ENCODE data around the gene SESN1. TPM values are rescaled to one million over a fixed set of nuclear protein-coding genes. Genes with fewer than 3 reads are reported as not detected.

The SESN1 gene
- total and polyA plus RNA-seq, 9 of the 15 experiments (the other 6 are each of a cell fraction or from before 2014, with no cell fraction given) = 3.1 to 13.0 (median 7.4) TPM

DNA sequence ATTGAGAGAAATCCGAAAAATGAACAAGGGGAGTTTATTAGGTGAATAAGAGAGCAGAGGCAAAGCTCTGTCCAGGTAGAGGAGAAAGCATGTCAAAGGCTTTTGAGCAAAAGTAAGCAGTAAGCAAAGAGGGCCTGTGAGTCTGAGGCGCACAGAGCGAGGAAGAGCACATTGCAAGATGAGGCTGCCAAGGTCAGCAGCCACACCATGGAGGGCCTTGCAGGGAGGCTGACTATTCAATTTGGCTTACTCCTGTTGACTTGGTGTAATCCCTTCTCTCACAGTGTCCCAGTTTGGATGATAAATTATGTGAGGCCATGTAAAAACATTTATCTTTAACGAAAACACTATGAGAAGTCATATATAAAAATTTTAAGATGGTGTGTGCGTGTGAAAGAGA lies 32.4 kb downstream of the SESN1 start:
- ATAC-seq (no peak; the same call in 1 of the 3 replicates), FAIRE-seq (no peak), DNase-seq (ENCODE audit: extremely low read depth in 1 of 4, low spot score in 3 of 4) (no peak)
- POLR2A ChIA-PET = interaction anchor here (1.5 kb wide), 1 partner anchor 9 kb away, joined by 4 read pairs; no protein-coding TSS in a partner anchor
- WGBS (ENCODE audit: insufficient coverage, low coverage, missing lambda C conversion rate) = 49% methylated on average over 5 of the region's 5 CpGs
- Histone ChIP-seq H2AFZ (ENCODE audit: low read depth, low read length) (no peak overlapping the region), H3K27ac (ENCODE audit: extremely low read depth, low read depth, low read length) (no peak overlapping the region), H3K4me3 (no peak overlapping the region), H4K20me1 (replicated peaks; ENCODE audit: control insufficient read depth, insufficient read depth, low read length) (no peaks in the 10 kb centered on the region), H3K4me1 (replicated peaks in 1 of 2; ENCODE audit: control insufficient read depth in 2 of 2, insufficient read depth in 2 of 2, low read length in 2 of 2) (no peaks in the 10 kb centered on the region; a peak in 1 of 5 replicates), H3K27me3 (ENCODE audit: control insufficient read depth in 2 of 2, insufficient read depth in 2 of 2, low read length in 2 of 2) (no peaks in the 10 kb centered on the region), H3K9me3 (replicated peaks; ENCODE audit: control insufficient read depth, insufficient read depth, low read depth, low read length) (no peaks in the 10 kb centered on the region), H3K36me3 (ENCODE audit: control insufficient read depth, insufficient read depth, low read length) (no peaks in the 10 kb centered on the region), H3K9me1 (ENCODE audit: control insufficient read depth, insufficient read depth, low read length) (no peaks in the 10 kb centered on the region), H3K9ac (ENCODE audit: insufficient read depth in 1 of 2, low read depth in 2 of 2, low read length in 2 of 2) (no peak overlapping the region), H3K4me2 (ENCODE audit: insufficient read depth, low read length) (no peak overlapping the region), H3K79me2 (ENCODE audit: control insufficient read depth, insufficient read depth, low read length) (no peaks in the 10 kb centered on the region)
- in situ Hi-C loops (cut with MboI) (loop anchor here (25.0 kb wide), 1 partner anchor 150 kb away; no protein-coding TSS in a partner anchor), intact Hi-C loops (cut with micrococcal nuclease) (no loop called here)
- BruUV-seq (replicated peaks) = no TSS peak
- CTCF ChIA-PET (ENCODE audit: low intra/inter-chr PET ratio) = no interaction called here
- no peak for TF ChIP-seq ZNF589 (CRISPR knock-in tag; IDR thresholded peaks at IDR 0.05; ENCODE audit: low read depth)
- TF ChIP-seq ZNF12 (CRISPR knock-in tag; IDR thresholded peaks at IDR 0.05) = no peak
- TF ChIP-seq SMAD2 (IDR thresholded peaks at IDR 0.05; ENCODE audit: low read depth, low read length) = no peak
- no peak for TF ChIP-seq ZNF444 (CRISPR knock-in tag; IDR thresholded peaks at IDR 0.05)
- TF ChIP-seq, protein P1, sequence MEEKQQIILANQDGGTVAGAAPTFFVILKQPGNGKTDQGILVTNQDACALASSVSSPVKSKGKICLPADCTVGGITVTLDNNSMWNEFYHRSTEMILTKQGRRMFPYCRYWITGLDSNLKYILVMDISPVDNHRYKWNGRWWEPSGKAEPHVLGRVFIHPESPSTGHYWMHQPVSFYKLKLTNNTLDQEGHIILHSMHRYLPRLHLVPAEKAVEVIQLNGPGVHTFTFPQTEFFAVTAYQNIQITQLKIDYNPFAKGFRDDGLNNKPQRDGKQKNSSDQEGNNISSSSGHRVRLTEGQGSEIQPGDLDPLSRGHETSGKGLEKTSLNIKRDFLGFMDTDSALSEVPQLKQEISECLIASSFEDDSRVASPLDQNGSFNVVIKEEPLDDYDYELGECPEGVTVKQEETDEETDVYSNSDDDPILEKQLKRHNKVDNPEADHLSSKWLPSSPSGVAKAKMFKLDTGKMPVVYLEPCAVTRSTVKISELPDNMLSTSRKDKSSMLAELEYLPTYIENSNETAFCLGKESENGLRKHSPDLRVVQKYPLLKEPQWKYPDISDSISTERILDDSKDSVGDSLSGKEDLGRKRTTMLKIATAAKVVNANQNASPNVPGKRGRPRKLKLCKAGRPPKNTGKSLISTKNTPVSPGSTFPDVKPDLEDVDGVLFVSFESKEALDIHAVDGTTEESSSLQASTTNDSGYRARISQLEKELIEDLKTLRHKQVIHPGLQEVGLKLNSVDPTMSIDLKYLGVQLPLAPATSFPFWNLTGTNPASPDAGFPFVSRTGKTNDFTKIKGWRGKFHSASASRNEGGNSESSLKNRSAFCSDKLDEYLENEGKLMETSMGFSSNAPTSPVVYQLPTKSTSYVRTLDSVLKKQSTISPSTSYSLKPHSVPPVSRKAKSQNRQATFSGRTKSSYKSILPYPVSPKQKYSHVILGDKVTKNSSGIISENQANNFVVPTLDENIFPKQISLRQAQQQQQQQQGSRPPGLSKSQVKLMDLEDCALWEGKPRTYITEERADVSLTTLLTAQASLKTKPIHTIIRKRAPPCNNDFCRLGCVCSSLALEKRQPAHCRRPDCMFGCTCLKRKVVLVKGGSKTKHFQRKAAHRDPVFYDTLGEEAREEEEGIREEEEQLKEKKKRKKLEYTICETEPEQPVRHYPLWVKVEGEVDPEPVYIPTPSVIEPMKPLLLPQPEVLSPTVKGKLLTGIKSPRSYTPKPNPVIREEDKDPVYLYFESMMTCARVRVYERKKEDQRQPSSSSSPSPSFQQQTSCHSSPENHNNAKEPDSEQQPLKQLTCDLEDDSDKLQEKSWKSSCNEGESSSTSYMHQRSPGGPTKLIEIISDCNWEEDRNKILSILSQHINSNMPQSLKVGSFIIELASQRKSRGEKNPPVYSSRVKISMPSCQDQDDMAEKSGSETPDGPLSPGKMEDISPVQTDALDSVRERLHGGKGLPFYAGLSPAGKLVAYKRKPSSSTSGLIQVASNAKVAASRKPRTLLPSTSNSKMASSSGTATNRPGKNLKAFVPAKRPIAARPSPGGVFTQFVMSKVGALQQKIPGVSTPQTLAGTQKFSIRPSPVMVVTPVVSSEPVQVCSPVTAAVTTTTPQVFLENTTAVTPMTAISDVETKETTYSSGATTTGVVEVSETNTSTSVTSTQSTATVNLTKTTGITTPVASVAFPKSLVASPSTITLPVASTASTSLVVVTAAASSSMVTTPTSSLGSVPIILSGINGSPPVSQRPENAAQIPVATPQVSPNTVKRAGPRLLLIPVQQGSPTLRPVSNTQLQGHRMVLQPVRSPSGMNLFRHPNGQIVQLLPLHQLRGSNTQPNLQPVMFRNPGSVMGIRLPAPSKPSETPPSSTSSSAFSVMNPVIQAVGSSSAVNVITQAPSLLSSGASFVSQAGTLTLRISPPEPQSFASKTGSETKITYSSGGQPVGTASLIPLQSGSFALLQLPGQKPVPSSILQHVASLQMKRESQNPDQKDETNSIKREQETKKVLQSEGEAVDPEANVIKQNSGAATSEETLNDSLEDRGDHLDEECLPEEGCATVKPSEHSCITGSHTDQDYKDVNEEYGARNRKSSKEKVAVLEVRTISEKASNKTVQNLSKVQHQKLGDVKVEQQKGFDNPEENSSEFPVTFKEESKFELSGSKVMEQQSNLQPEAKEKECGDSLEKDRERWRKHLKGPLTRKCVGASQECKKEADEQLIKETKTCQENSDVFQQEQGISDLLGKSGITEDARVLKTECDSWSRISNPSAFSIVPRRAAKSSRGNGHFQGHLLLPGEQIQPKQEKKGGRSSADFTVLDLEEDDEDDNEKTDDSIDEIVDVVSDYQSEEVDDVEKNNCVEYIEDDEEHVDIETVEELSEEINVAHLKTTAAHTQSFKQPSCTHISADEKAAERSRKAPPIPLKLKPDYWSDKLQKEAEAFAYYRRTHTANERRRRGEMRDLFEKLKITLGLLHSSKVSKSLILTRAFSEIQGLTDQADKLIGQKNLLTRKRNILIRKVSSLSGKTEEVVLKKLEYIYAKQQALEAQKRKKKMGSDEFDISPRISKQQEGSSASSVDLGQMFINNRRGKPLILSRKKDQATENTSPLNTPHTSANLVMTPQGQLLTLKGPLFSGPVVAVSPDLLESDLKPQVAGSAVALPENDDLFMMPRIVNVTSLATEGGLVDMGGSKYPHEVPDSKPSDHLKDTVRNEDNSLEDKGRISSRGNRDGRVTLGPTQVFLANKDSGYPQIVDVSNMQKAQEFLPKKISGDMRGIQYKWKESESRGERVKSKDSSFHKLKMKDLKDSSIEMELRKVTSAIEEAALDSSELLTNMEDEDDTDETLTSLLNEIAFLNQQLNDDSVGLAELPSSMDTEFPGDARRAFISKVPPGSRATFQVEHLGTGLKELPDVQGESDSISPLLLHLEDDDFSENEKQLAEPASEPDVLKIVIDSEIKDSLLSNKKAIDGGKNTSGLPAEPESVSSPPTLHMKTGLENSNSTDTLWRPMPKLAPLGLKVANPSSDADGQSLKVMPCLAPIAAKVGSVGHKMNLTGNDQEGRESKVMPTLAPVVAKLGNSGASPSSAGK (IDR thresholded peaks at IDR 0.05) = no peak
- TF ChIP-seq XRCC5 (IDR thresholded peaks at IDR 0.05; ENCODE audit: low read depth, low read length) = no peak
- no peak for TF ChIP-seq MEF2D (tag; conservative IDR thresholded peaks at IDR 0.05; ENCODE audit: low read depth)
- no peak for TF ChIP-seq MECOM (CRISPR knock-in tag; IDR thresholded peaks at IDR 0.05)
- TF ChIP-seq PTRF (tag; IDR thresholded peaks at IDR 0.05) = no peak
- TF ChIP-seq TEAD4 (IDR thresholded peaks at IDR 0.05; ENCODE audit: low read length) = no peak
- no peak for TF ChIP-seq TEAD4 (CRISPR knock-in tag; IDR thresholded peaks at IDR 0.05; ENCODE audit: borderline replicate concordance)
- TF ChIP-seq HNRNPL (IDR thresholded peaks at IDR 0.05; ENCODE audit: low read depth, low read length) = no peak
- TF ChIP-seq ZNF583 (CRISPR knock-in tag; IDR thresholded peaks at IDR 0.05) = no peak
- TF ChIP-seq HEY1 (CRISPR knock-in tag; IDR thresholded peaks at IDR 0.05; ENCODE audit: borderline replicate concordance) = no peak
